Gastroesophageal sphincter (tissue), 3 donors: ENCODE measurements around the gene RPS24.

ENCODE experiments used
- CTCF ChIP-seq, 4 experiments: fragments of 200-600 bp in 2 of 4; fragments of 450-650 bp in 2 of 4; sonication (generic) in 1 of 4; IDR thresholded peaks; one replicate each; pipeline ENCODE4 v1.5.1; 2017 to 2019; ENCODE audit warnings: antibody characterized with exemption in 4 of 4, mild to moderate bottlenecking in 2 of 4, moderate library complexity in 2 of 4
- POLR2A ChIP-seq, 2 donors: fragments of 450-650 bp; IDR thresholded peaks; one replicate each; pipeline ENCODE4 v1.6.1; 2017; ENCODE audit warnings: antibody characterized with exemption in 2 of 2, mild to moderate bottlenecking in 2 of 2, moderate library complexity in 1 of 2
- POLR2AphosphoS5 ChIP-seq: sonication (generic); formaldehyde crosslinking; IDR thresholded peaks from one replicate; pipeline ENCODE4 v1.6.1; 2017; ENCODE audit warnings: antibody characterized with exemption

DNA sequence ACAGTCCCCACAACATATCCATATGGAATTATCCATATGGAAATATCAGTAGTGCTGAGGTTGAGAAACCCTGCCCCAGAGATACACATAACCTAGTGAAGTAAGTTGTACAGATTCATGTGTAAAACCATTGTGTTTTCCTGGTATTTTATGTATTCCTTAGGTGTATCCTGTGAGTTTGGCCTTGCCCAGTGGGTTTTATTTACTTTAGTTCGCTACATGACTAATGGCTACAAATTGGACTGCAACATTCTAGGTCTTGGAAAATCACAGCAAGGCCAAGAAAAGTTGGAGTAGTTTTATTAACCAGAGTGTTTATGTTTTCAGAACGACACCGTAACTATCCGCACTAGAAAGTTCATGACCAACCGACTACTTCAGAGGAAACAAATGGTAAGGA is 1.4 kb downstream of the RPS24 start:
- TF ChIP-seq CTCF (IDR thresholded peaks at IDR 0.05) (no peak), POLR2A (IDR thresholded peaks at IDR 0.05) (no peak), POLR2AphosphoS5 (no peak)
